ENCODE measurements around the gene FOXP1. TPM values are rescaled to one million over a fixed set of nuclear protein-coding genes. Genes with fewer than 3 reads are reported as not detected.
"Not testable (repeated sequence)": the region's sequence is repeated elsewhere in the genome, so short reads cannot be mapped to it uniquely, and the experiment has no call there.

Gene FOXP1
- polyA plus RNA-seq, 4 donors = 16.0 to 45.3 (median 39.0) TPM

- no peak for DNase-seq (ENCODE audit: low read depth in 4 of 4, low spot score in 3 of 4)
Measured at GRCh38 chr3:71039332-71039731, 544.2 kb downstream of the FOXP1 start.

- no peak for DNase-seq (ENCODE audit: low read depth in 4 of 4, low spot score in 3 of 4)
Measured at GRCh38 chr3:71037775-71038174, 545.8 kb downstream of the FOXP1 start.

DNA sequence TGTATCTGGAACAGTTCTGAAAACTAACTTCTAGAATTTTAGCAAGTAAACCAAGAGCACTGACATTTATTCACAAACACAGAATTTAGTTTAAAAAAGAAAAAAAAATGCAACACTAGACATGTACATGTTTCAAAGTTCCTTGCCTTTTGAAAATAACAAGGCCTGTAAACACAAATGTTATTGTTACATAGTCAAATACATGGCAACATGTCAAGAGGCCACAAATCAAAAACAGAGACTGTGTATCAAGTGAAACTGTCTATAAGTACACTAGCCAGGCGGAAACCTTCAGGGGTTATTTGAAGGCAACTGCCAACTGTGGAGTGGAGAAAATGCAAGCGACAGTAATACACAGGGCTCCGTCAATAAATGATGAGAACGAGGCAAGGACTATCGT is 547.6 kb downstream of the FOXP1 start:
- no peak for DNase-seq (ENCODE audit: low read depth in 4 of 4, low spot score in 3 of 4)

- DNase-seq (ENCODE audit: low read depth in 4 of 4, low spot score in 3 of 4) = no peak
Measured at GRCh38 chr3:71035314-71035713, 548.2 kb downstream of the FOXP1 start.

- no peak for DNase-seq (ENCODE audit: low read depth in 4 of 4, low spot score in 3 of 4)
Measured at GRCh38 chr3:71033681-71034220, 549.8 kb downstream of the FOXP1 start.

- DNase-seq (ENCODE audit: low read depth in 4 of 4, low spot score in 3 of 4) = no peak
Measured at GRCh38 chr3:71031914-71032521, 551.5 kb downstream of the FOXP1 start.

DNA sequence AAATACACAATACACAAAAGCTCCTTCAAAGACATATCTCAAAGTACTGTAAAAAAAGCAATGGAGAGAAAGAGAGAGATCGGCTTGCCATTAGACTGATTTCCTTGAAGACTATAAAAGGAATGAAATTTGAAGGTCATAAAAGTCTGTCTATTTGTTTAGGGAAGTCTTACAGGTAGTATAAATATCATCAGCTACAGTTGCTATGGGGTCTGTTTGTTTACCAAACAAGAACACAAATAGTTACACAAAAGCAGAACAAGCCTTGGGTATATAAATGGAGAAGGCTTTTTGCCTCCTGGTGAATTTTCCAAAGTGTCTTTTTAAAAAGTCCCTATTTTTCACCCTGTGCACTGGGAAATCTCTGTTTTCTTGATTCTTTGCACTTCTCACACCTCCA is 552.3 kb downstream of the FOXP1 start:
- DNase-seq (ENCODE audit: low read depth in 4 of 4, low spot score in 3 of 4) = no peak

DNA sequence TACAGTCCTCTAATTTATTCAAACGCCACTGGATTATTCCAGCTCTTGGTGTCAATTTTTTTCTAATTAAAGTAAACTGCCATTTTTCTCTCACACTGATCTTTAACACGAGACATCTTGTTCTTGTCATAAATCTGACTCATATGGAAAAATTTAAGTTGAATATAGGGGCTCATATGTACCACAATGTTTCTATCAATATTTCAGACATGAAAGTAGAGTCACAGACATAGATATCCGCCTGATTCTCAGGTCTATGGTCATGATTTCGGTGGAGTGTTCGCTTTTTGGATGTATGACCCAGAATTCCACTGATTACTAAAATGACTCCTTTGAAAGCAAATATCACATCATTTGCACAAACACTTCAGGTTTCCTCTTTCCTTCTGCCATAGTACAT is 552.8 kb downstream of the FOXP1 start:
- no peak for DNase-seq (ENCODE audit: low read depth in 4 of 4, low spot score in 3 of 4)

GRCh38 chr3:71029770-71030169 is 553.8 kb downstream of the FOXP1 start:
- DNase-seq (ENCODE audit: low read depth in 4 of 4, low spot score in 3 of 4) = no peak

- no peak for DNase-seq (ENCODE audit: low read depth in 4 of 4, low spot score in 3 of 4)
Measured at GRCh38 chr3:71028802-71029201, 554.7 kb downstream of the FOXP1 start.

GRCh38 chr3:71028184-71028583 is 555.3 kb downstream of the FOXP1 start:
- no peak for DNase-seq (ENCODE audit: low read depth in 4 of 4, low spot score in 3 of 4)

DNA sequence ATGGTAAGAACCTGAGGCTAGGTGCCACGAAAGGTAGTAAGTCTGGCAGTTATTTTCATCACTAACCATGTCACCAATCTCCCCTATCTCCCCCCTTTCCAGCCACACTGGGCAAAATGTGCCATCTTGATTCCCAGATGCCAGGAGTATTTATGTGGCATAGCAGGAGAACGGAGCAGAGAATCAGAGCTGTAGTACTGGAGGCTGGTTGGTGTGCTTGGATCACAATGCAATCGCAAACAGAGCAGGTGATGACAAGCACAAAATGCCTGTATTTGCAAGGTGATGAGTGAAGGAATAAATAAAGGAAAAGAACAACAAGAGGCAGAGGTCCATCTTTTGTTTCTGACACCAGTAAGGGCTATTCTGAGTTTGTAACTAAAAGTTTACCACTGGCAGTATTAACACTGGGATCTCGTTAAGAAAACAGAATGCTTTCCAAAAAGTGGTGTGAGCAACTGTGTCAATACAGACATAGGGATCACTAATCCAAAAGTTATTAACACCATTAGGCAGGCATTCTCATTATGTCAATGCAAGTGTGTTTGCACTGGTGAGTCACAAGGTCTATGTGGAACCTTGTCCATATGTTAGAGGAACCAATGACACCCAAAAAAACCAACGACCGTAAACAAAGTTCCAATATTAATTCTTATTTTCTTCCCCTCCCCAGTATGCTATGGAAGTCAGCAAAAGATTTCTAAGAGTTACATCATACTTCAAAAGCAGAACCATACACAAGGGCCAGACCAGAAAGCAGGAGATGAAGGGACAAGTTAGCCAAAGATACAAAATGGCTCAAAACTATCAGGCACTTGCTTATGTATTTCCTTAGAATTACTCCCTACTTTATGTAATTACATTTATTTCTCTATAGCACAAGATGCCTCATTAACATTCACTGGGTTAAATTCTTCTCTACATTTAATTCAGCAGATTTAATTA is 556.6 kb downstream of the FOXP1 start:
- DNase-seq (ENCODE audit: low read depth in 4 of 4, low spot score in 3 of 4) = no peak

- DNase-seq (ENCODE audit: low read depth in 4 of 4, low spot score in 3 of 4) = no peak
Measured at GRCh38 chr3:71025516-71025915, 558.0 kb downstream of the FOXP1 start.

- DNase-seq (ENCODE audit: low read depth in 4 of 4, low spot score in 3 of 4) = no peak
Measured at GRCh38 chr3:71025010-71025409, 558.5 kb downstream of the FOXP1 start.

- DNase-seq (ENCODE audit: low read depth in 4 of 4, low spot score in 3 of 4) = no peak
Measured at GRCh38 chr3:71022551-71023335, 560.8 kb downstream of the FOXP1 start.

GRCh38 chr3:71018799-71019198 is 564.7 kb downstream of the FOXP1 start:
- no peak for DNase-seq (ENCODE audit: low read depth in 4 of 4, low spot score in 3 of 4)

DNA sequence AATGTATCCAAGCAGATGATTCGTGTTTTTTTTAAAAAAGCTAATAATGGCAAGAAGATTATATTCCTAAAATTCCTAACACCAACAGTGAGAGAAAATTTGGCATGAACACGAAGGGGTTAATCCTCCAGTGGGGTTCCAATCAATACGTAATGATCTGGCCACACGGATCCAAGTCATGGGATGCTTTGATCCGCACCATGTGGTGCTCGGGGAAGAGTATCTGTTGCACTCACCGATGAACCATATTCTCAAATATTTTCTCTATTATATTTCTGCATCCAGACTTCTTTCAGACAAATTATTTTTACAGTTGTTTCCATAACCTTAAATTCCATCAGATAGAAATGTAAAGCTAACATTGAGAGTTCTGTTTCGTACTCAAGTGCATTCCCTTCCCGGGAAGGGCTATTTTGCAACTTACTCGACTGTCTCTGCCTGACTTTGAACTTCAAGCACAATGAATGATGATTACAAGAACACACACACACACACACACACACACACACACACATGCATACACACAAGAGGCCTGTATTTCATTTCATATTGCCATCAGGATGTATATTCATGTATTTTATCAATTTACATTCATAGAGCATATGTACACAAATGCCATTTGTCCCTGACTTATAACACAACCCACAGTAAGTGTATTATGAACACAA is 567.2 kb downstream of the FOXP1 start:
- no peak for DNase-seq (ENCODE audit: low read depth in 4 of 4, low spot score in 3 of 4)

- DNase-seq (ENCODE audit: low read depth in 4 of 4, low spot score in 3 of 4) = not testable (repeated sequence)
Measured at GRCh38 chr3:71014616-71015015, 568.9 kb downstream of the FOXP1 start.

DNA sequence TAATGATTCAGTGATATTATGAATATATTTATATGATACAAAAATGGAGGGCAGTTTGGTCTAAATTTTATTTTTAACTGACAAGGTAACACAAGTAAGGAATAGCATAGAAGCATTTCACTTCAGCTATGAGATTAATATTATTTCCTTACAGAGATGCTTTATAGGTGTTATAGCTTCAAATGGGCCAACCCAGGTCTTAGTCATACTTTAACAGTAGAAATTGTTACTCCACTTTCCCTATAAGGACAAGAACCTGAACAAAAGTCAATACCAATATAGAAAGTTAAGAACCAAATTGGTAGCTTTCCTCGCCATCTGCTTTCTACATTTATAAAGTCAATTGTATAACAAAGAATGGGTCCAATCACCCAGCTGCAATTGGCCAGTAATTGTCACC is 570.6 kb downstream of the FOXP1 start:
- no peak for DNase-seq (ENCODE audit: low read depth in 4 of 4, low spot score in 3 of 4)

DNA sequence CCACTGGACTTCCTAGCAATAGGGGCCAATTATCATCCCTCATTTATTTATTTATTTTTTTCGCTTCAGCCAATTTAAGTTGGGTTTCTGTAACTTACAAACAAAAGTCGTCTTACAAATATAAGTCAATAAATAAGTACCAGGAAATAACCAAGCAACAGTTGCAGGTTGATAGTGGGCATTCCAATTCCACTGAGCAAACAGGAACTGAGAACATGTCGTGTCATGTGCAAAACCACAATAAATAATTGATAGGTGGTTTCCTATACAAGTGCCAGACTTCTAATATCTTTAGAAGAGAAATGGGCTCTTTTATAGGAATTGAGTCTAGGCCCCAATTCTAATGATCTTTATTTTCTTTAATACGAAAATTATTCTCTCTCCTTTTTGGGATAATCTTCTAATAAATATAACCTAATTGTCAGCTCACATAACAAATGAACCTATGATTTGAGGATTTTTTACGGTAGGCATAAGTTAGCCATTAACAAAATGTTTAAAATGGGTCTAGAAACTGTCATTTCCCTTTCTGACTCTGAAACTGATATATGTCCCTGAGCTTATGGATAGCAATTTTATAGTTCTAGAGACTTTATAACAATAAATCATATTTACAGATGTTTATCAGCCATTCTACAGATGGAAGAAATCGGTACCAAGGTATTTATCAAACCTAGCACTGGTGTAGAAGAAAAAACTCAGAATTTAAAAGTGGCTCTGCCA is 571.8 kb downstream of the FOXP1 start:
- no peak for DNase-seq (ENCODE audit: low read depth in 4 of 4, low spot score in 3 of 4)

Measured in left renal pelvis (tissue), 4 donors.